Tibial artery (tissue), 4 donors: ENCODE measurements around the gene SCARF1.

Experiments used
- DNase-seq, 2 donors: peaks; one replicate each; pipeline ENCODE4 v3.0.0-alpha.2; 2019
- H3K27ac ChIP-seq, 2 donors: fragments of 200-600 bp; sonication (generic) in 1 of 2; 1 replicate in 1 of 2; 2 replicates in 1 of 2; pipeline ENCODE4 v1.5.1; 2018 to 2019; ENCODE audit warnings: mild to moderate bottlenecking in 1 of 2
- H3K27me3 ChIP-seq, 2 donors: fragments of 200-600 bp; sonication (generic) in 1 of 2; one replicate each; pipeline versions ENCODE4 v1.5.1 to v1.6.0; 2016 to 2019
- H3K36me3 ChIP-seq, 3 donors: fragments of 200-600 bp; sonication (generic) in 2 of 3; one replicate each; pipeline ENCODE4 v1.5.1; 2016 to 2019; ENCODE audit warnings: mild to moderate bottlenecking in 2 of 3
- H3K4me1 ChIP-seq, 4 donors: fragments of 200-600 bp; sonication (generic) in 2 of 4; 1 replicate in 3 of 4; 2 replicates in 1 of 4; pipeline ENCODE4 v1.5.1; 2016 to 2019
- H3K4me3 ChIP-seq, 2 donors: fragments of 200-600 bp; sonication (generic) in 1 of 2; 1 replicate in 1 of 2; 2 replicates in 1 of 2; pipeline ENCODE4 v1.5.1; 2018 to 2019; ENCODE audit warnings: mild to moderate bottlenecking in 2 of 2
- H3K9me3 ChIP-seq, 3 donors: fragments of 200-600 bp; sonication (generic) in 1 of 3; one replicate each; pipeline ENCODE4 v1.5.1; 2016 to 2019
- intact Hi-C: fragments of 100-400 bp; cut with DNase I; formaldehyde crosslinking; loops from one replicate; pipeline ENCODE4 v1.15.0; 2023; ENCODE audit warnings: low total_unique reads
- TF ChIP-seq, protein P1 (sequence below), 2 experiments: fragments of 200-600 bp in 1 of 2; fragments of 450-650 bp in 1 of 2; IDR thresholded peaks; one replicate each; pipeline ENCODE4 v1.5.1; 2017 to 2019; ENCODE audit warnings: antibody characterized with exemption in 2 of 2, mild to moderate bottlenecking in 1 of 2, moderate library complexity in 1 of 2

Gene SCARF1

DNA sequence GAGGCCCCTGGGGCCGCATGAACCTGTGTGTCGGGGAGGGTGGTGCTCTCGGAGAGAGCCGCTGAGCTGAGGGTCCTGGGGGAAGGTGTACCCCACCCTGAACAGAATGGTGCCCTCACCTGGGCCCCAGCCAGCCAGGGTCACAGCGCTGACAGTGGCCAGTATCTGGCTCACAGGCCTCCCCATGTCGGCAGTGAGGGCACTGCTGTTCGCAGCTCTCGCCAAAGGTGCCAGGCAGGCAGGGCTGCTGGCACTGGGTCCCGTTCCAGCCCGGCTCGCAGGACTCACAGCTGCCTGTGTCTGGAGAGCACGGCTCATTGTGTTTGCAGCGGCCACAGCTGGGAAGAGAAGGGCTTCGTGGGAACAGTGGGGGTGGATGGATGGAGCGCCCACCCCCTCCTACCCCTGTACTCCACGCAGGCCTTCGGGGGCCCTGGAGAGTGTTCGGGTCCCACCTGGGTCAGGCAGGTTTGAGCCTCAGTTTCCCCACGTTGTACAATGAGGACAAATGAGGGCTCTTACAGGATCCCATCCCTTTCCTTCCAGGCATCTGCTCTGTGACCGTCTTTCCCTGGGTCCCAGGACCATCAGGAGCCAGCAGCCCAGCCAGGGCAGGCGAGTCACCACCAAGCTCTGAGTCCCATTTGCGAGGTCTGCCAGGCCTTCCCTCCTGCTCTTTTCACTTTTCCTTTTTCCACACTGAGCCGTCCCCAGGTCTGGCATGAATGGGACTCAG is 5.0 kb downstream of the SCARF1 start:
- Histone ChIP-seq H3K27ac (no peak overlapping the region), H3K4me3 (no peak overlapping the region), H3K4me1 (peaks cover 0 to 19% (median 10%) of the 10 kb centered on the region in 4 donors), H3K36me3 (no peaks in the 10 kb centered on the region), H3K27me3 (no peaks in the 10 kb centered on the region), H3K9me3 (no peaks in the 10 kb centered on the region)
- TF ChIP-seq, protein P1, sequence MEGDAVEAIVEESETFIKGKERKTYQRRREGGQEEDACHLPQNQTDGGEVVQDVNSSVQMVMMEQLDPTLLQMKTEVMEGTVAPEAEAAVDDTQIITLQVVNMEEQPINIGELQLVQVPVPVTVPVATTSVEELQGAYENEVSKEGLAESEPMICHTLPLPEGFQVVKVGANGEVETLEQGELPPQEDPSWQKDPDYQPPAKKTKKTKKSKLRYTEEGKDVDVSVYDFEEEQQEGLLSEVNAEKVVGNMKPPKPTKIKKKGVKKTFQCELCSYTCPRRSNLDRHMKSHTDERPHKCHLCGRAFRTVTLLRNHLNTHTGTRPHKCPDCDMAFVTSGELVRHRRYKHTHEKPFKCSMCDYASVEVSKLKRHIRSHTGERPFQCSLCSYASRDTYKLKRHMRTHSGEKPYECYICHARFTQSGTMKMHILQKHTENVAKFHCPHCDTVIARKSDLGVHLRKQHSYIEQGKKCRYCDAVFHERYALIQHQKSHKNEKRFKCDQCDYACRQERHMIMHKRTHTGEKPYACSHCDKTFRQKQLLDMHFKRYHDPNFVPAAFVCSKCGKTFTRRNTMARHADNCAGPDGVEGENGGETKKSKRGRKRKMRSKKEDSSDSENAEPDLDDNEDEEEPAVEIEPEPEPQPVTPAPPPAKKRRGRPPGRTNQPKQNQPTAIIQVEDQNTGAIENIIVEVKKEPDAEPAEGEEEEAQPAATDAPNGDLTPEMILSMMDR (IDR thresholded peaks at IDR 0.05): no peak
- no peak for DNase-seq
- intact Hi-C loops: loop anchor here (10.0 kb wide), 1 partner anchor 376 kb away; no protein-coding TSS in a partner anchor

DNA sequence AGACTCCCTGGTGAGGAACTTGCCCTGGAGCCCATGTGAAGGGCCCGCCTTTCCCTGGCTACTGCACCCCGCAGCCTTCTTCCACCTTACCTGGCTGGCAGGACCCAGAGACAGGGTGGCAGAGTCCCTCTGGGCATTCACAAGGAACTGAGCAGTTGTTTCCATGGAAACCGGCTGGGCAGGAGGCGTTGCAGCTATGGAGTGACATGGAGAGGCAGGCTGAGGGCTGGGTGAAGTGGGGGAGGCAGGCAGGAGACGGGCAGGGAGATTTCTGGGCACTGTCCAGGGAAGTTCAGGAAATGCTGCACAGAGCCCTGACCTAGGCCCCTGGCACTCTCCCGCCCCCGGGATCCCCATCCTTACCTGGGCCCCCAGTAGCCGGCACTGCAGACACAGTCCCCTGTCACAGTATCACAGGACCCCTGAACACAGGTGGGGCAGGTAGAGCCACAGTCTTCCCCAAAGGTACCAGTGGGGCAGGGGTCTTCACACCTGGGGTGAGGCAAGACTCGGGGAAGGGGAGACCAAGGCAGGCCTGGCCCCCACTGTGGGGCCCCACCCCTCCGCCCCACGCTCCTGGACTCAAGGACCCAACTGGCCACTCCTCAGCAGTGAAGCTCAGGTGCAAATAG is 5.9 kb downstream of the SCARF1 start:
- H3K9me3 ChIP-seq: no peaks in the 10 kb centered on the region
- H3K4me3 ChIP-seq: no peak overlapping the region
- intact Hi-C loops: loop anchor here (10.0 kb wide), 1 partner anchor 375 kb away; no protein-coding TSS in a partner anchor
- DNase-seq: no peak
- TF ChIP-seq, protein P1 (IDR thresholded peaks at IDR 0.05): no peak
- H3K27me3 ChIP-seq: no peaks in the 10 kb centered on the region
- H3K4me1 ChIP-seq: peaks cover 0 to 19% (median 10%) of the 10 kb centered on the region in 4 donors
- no peak overlapping the region for H3K27ac ChIP-seq
- H3K36me3 ChIP-seq: peaks cover 0 to 7% (median 0%) of the 10 kb centered on the region in 3 donors

- H3K27me3 ChIP-seq: no peaks in the 10 kb centered on the region
- H3K27ac ChIP-seq: no peak overlapping the region
- peaks cover 0 to 7% (median 0%) of the 10 kb centered on the region in 3 donors for H3K36me3 ChIP-seq
- no peak for DNase-seq
- no peaks in the 10 kb centered on the region for H3K9me3 ChIP-seq
- intact Hi-C loops: no loop called here
- H3K4me1 ChIP-seq: peaks cover 0 to 10% (median 5%) of the 10 kb centered on the region in 4 donors
- TF ChIP-seq, protein P1 (IDR thresholded peaks at IDR 0.05): no peak
- H3K4me3 ChIP-seq: no peak overlapping the region
Measured at GRCh38 chr17:1638624-1639300, 6.8 kb downstream of the SCARF1 start.

- Histone ChIP-seq H3K27ac (no peak overlapping the region), H3K27me3 (no peaks in the 10 kb centered on the region), H3K9me3 (no peaks in the 10 kb centered on the region), H3K36me3 (peaks cover 0 to 7% (median 0%) of the 10 kb centered on the region in 3 donors), H3K4me1 (peaks cover 0 to 4% (median 0%) of the 10 kb centered on the region in 4 donors), H3K4me3 (no peak overlapping the region)
- no peak for DNase-seq
- intact Hi-C loops: no loop called here
- TF ChIP-seq, protein P1 (IDR thresholded peaks at IDR 0.05): no peak
Measured at GRCh38 chr17:1638171-1638590, 7.4 kb downstream of the SCARF1 start.

- peaks cover 0 to 4% (median 0%) of the 10 kb centered on the region in 4 donors for H3K4me1 ChIP-seq
- intact Hi-C loops: no loop called here
- H3K9me3 ChIP-seq: no peaks in the 10 kb centered on the region
- no peak overlapping the region for H3K4me3 ChIP-seq
- no peak overlapping the region for H3K27ac ChIP-seq
- no peak for DNase-seq
- TF ChIP-seq, protein P1 (IDR thresholded peaks at IDR 0.05): no peak
- peaks cover 0 to 7% (median 0%) of the 10 kb centered on the region in 3 donors for H3K36me3 ChIP-seq
- no peaks in the 10 kb centered on the region for H3K27me3 ChIP-seq
Measured at GRCh38 chr17:1636732-1637285, 8.7 kb downstream of the SCARF1 start.
